Subcutaneous abdominal adipose tissue (tissue), 5 donors: ENCODE measurements around the gene PIGR.

Source experiments
- H3K27ac ChIP-seq: one replicate; pipeline ENCODE4 v1.7.0; 2013; ENCODE audit warnings: low read depth, mild to moderate bottlenecking, inconsistent platforms, low read length, moderate library complexity
- H3K27me3 ChIP-seq, 5 donors: one replicate each; pipeline ENCODE4 v1.7.0; 2013; ENCODE audit warnings: low read length in 5 of 5, inconsistent platforms in 1 of 5; ENCODE audit not compliant: control insufficient read depth in 5 of 5, insufficient read depth in 4 of 5
- H3K36me3 ChIP-seq, 5 donors: one replicate each; pipeline ENCODE4 v1.7.0; 2013; ENCODE audit warnings: low read length in 5 of 5; ENCODE audit not compliant: control insufficient read depth in 5 of 5, insufficient read depth in 5 of 5
- H3K4me1 ChIP-seq, 5 donors: one replicate each; pipeline ENCODE4 v1.7.0; 2013; ENCODE audit warnings: low read length in 5 of 5, mild to moderate bottlenecking in 3 of 5, moderate library complexity in 1 of 5; ENCODE audit not compliant: control insufficient read depth in 5 of 5, insufficient read depth in 5 of 5
- H3K4me3 ChIP-seq, 5 donors: one replicate each; pipeline ENCODE4 v1.7.0; 2013; ENCODE audit warnings: low read length in 5 of 5, low read depth in 1 of 5
- H3K9ac ChIP-seq, 5 donors: one replicate each; pipeline ENCODE4 v1.7.0; 2013; ENCODE audit warnings: low read length in 5 of 5, mild to moderate bottlenecking in 4 of 5, moderate library complexity in 3 of 5
- H3K9me3 ChIP-seq, 5 donors: one replicate each; pipeline ENCODE4 v1.7.0; 2013; ENCODE audit warnings: low read length in 5 of 5; ENCODE audit not compliant: control insufficient read depth in 5 of 5
- donor health status: healthy.
- donor health status: healthy.
- donor health status: healthy.
- donor health status: healthy.
- donor health status: healthy.

PIGR gene

DNA sequence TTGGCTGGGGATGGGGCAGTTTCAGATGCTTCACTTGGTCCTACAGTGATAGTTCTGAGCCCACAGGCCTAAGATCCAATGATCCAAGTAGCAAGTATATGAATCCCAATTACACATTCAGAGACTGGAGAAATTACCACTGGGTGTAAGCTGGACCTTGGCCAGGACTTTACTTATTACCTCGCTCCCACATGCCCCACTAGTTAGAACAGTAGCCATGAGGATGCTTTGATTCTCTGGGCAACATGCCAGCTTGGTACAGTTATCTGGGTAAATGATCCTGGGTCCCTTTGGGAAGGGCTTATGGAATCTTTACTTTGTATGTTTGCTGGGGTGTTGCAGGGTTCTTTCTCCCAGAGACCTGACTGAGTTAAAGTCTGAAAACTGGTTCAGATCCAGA is 29.0 kb upstream of the PIGR start:
- Histone ChIP-seq H3K4me1 (peaks cover 0 to 4% (median 0%) of the 10 kb centered on the region in 5 donors), H3K9ac (no peak overlapping the region), H3K27ac (no peak overlapping the region), H3K27me3 (peaks cover 0 to 5% (median 0%) of the 10 kb centered on the region in 5 donors), H3K36me3 (no peaks in the 10 kb centered on the region), H3K4me3 (no peak overlapping the region), H3K9me3 (no peaks in the 10 kb centered on the region)

DNA sequence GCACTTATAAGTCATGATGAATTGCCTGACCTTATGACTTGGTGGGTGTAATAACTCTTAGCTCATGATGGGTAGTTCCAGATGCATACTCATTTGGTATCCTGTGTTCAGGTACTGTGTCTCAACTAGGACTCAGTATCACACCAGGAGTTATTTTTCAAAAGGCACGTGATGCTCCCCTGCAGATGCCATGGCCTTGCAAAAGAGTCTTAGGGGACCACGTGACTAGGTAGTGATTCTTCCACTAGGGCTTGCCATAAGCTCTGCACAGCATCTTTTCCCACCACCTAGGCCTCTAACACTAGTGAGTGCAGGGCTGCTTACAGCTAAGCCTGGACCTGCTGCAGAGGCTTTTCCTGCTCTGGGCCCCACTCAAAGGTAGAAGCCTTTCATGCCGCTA is 27.9 kb upstream of the PIGR start:
- no peaks in the 10 kb centered on the region for H3K36me3 ChIP-seq
- H3K27ac ChIP-seq, result no peak overlapping the region
- H3K27me3 ChIP-seq, result peaks cover 0 to 9% (median 4%) of the 10 kb centered on the region in 5 donors
- no peak overlapping the region for H3K9ac ChIP-seq
- peaks cover 0 to 9% (median 0%) of the 10 kb centered on the region in 5 donors for H3K4me1 ChIP-seq
- no peaks in the 10 kb centered on the region for H3K9me3 ChIP-seq
- H3K4me3 ChIP-seq, result no peak overlapping the region

DNA sequence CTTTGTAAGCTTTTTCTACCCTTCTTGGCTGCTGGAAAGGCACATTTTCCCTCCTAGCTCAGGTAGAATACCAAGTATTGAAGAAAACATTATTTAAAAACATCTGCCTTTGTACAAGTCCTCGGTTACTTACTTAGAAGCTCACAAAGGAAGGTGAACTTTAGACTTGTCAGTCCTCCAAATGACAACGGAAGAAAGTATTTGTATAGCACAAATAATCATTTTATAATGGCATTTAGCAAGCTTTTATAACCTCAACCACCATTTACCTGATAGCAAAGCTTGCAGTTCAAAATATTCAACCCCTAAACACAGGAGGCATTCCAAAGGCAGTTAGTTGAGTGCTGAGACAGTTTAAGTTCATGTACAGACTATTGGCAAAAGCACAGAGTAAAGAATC is 26.5 kb upstream of the PIGR start:
- H3K9ac ChIP-seq, result no peak overlapping the region
- peaks cover 0 to 9% (median 4%) of the 10 kb centered on the region in 5 donors for H3K27me3 ChIP-seq
- peaks cover 0 to 17% (median 0%) of the 10 kb centered on the region in 5 donors for H3K4me1 ChIP-seq
- H3K27ac ChIP-seq, result no peak overlapping the region
- H3K36me3 ChIP-seq, result no peaks in the 10 kb centered on the region
- H3K9me3 ChIP-seq, result no peaks in the 10 kb centered on the region
- no peak overlapping the region for H3K4me3 ChIP-seq

DNA sequence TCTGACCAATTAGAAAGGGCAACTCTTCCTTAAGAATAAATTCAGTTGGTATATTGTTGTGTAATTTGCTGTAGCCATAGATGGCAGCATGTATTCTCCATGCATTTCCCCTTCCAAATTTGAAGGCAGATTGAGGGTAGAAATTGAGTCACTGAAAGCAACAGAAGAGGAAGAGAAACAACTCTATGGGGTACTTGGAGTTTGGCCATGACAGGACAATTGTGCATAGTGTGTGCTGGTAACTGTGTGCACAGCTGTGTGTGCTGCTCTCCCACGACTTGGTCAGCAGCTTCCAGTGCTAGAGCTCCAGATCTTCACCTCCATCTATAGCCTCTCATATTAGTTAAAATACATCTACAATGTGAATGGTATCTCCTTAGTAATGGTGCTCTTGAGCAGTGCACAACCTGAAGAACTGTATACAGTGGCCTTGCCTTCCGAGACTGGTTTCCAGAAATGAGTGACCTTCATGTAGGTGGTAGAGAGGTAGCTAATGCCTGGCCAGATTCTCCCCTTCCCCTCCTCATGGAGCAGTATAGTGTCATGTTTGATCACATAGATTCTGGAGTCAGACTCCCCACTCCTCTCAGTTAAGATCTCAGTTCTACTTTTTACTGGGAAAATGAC is 24.9 kb upstream of the PIGR start:
- H3K4me1 ChIP-seq, result peaks cover 0 to 26% (median 0%) of the 10 kb centered on the region in 5 donors
- H3K27ac ChIP-seq, result no peak overlapping the region

DNA sequence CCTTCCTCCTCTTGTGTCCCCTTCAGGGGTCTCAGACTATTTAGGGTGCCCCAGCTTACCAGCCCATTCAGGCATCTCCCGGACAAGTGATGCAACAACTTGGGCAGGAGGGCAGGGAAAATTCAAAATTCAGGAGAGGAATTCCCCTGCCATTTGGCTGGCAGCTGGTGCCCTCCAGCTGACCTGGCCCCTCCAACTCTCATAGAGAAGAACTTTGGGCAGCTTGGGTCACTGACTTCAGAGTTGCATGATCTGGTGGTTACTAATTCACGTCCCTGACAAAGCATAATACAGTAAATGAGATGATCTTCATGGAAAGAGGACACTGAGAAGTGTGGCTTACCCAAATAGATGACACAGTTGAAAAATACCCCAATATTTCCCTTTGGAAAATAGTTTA is 24.2 kb upstream of the PIGR start, which contains the start of gene FCAMR:
Gene FCAMR (minus strand): TSS at position 15 of the 400 bp plus-strand sequence. CDS start 335 bp downstream, outside the sequence.
- H3K9ac ChIP-seq, result no peak within 1 kb of the TSS
- peaks cover 0 to 26% (median 0%) of the 10 kb centered on the region in 5 donors for H3K4me1 ChIP-seq
- no peak within 1 kb of the TSS for H3K4me3 ChIP-seq
- H3K27ac ChIP-seq, result no peak within 1 kb of the TSS
- H3K36me3 ChIP-seq, result no peaks in the 10 kb centered on the region
- H3K9me3 ChIP-seq, result no peaks in the 10 kb centered on the region
- peaks cover 0 to 9% (median 4%) of the 10 kb centered on the region in 5 donors for H3K27me3 ChIP-seq

More for the DNA sequence above, 24.9 kb upstream of the PIGR start:
- Histone ChIP-seq H3K36me3 (no peaks in the 10 kb centered on the region), H3K27me3 (peaks cover 0 to 9% (median 4%) of the 10 kb centered on the region in 5 donors), H3K9ac (no peak overlapping the region), H3K4me3 (no peak overlapping the region), H3K9me3 (no peaks in the 10 kb centered on the region)

DNA sequence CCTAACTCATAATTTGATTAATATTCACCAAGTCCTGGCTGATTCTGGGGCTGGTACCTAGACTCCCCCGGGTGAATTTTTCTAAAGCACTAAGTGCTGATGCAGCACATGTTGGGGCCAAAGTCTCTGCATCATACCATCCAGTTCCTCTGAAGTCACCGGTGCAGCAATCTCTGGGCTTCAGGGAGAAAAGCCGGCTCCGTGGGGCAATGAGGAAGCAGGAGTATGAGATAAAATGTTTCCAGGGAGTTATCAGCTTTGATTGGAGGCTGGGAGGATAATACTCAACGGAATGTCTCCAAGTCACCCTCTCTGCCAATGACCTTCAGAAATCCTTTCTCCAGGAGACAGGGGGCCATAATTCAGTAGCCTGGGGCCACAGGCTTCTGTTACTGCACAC is 22.8 kb upstream of the PIGR start:
- Histone ChIP-seq H3K4me1 (peaks cover 0 to 26% (median 0%) of the 10 kb centered on the region in 5 donors), H3K9ac (no peak overlapping the region), H3K27ac (no peak overlapping the region), H3K4me3 (no peak overlapping the region), H3K27me3 (peaks cover 0 to 9% (median 4%) of the 10 kb centered on the region in 5 donors), H3K36me3 (no peaks in the 10 kb centered on the region), H3K9me3 (no peaks in the 10 kb centered on the region)

DNA sequence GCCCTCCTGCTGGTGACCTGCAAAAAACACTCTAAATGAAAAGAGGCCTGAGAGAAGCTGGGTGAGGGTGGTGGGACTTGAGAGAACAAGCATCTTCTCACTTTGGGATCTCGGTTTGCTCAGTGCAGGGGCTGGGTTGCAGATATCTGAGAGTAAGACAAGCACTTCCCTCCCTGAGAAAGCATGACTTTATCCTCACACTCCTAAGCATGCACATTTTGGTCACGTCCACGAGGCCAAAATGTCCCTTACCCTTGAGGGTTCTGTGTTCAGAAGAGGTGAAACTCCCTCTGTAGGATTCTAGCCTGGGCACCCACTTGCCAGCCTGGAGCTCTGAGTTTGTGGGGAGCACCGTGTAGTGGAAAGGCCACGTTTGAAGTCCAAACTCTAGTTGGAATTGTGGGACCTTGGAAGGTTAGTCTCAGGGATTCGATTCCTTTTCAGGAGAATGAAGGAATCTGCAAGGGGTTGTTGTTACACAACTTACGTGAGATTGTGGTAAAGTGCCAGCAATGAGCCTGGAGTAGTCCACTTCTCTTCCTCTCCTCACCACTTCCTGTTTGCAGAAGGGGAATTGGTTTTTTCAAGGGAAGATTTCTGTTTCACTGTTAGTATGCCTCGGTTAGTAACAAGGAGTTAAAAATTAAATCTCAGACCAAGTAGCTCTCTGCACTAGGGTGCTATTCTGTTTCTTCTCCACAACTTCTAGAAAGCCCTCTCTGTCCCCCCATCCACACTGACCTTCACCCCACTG is 21.0 kb upstream of the PIGR start:
- H3K9me3 ChIP-seq, result no peaks in the 10 kb centered on the region

DNA sequence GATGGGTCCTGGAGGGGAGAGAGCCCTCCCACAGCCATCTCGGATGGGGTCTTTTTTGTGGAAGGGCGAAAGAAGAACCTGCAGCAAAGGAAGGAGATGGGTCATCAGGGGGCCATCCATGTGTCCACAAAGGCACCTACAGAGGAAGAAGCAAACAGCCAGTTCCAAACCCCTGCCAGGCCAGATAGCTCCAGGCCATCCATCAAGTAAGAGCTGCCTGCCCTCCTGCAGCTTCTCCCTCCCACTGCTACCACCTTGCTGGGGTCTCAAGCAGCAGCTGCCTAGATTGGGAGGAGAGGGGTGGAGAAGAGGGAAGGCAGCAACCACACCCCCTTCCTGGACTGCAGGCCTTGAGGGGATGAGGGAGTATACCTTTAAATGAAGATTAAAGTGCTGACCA is 19.5 kb upstream of the PIGR start:
- Histone ChIP-seq H3K9ac (no peak overlapping the region), H3K4me3 (no peak overlapping the region)

More for the DNA sequence above, 21.0 kb upstream of the PIGR start:
- H3K4me1 ChIP-seq, result peaks cover 0 to 29% (median 0%) of the 10 kb centered on the region in 5 donors
- no peak overlapping the region for H3K4me3 ChIP-seq
- H3K27me3 ChIP-seq, result peaks cover 0 to 9% (median 4%) of the 10 kb centered on the region in 5 donors
- no peaks in the 10 kb centered on the region for H3K36me3 ChIP-seq
- no peak overlapping the region for H3K27ac ChIP-seq
- H3K9ac ChIP-seq, result no peak overlapping the region

DNA sequence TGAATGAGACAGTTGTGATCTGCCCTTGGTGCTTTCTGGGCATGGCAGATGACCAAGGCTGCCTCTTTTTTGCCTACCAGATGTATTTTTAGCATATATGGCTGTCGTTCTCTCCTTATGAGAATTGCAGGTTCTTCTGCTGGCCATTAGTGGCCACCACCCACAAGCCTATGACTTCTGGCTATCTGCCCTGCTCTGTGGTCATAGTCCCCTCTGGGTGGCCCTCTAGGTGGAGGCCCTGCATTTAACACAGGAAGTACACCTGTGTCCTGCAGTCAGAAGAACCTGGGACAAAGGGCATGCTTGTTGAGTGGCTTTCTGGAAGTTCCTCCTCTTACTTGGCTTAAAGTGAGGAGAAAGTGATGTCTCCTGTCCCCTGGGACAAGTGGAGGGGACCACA is 17.5 kb upstream of the PIGR start:
- H3K27me3 ChIP-seq, result peaks cover 0 to 2% (median 0%) of the 10 kb centered on the region in 5 donors
- no peaks in the 10 kb centered on the region for H3K9me3 ChIP-seq
- H3K4me1 ChIP-seq, result peaks cover 0 to 20% (median 0%) of the 10 kb centered on the region in 5 donors
- H3K4me3 ChIP-seq, result no peak overlapping the region
- no peak overlapping the region for H3K9ac ChIP-seq
- H3K27ac ChIP-seq, result no peak overlapping the region
- H3K36me3 ChIP-seq, result no peaks in the 10 kb centered on the region

More for the DNA sequence above, 19.5 kb upstream of the PIGR start:
- Histone ChIP-seq H3K36me3 (no peaks in the 10 kb centered on the region), H3K27me3 (peaks cover 0 to 9% (median 4%) of the 10 kb centered on the region in 5 donors), H3K27ac (no peak overlapping the region), H3K9me3 (no peaks in the 10 kb centered on the region), H3K4me1 (peaks cover 0 to 29% (median 0%) of the 10 kb centered on the region in 5 donors)

DNA sequence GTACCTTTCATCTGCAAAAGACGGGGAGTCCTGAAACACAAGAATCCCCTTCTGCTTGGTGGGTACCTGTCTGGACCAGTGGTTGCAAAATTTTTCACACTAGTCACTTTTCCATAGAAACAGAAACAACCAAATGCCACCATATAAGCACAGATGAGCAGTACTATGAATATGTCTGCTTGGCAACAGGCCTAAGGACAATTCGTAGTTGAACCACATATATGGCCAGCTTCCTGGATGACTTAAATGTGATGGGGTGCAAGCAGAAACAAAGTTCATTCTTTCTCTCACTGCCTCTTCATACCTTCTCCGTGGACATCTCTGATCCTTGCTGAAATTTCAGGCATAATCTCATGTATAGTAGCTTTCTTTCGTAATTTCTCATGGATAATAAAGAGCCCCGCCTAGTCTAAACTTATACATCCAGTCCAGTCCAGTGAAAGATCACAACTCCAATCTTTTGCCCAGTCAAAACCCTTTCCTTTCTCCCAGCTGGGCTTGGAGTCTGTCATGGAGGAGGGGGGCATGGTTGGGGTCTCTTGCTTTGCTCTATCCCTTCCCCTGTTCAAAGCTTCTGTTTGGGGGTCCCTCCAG is 16.9 kb upstream of the PIGR start:
- H3K9me3 ChIP-seq, result no peaks in the 10 kb centered on the region
- H3K27ac ChIP-seq, result no peak overlapping the region

More for the DNA sequence above, 16.9 kb upstream of the PIGR start:
- peaks cover 0 to 20% (median 0%) of the 10 kb centered on the region in 5 donors for H3K4me1 ChIP-seq
- no peaks in the 10 kb centered on the region for H3K36me3 ChIP-seq
- no peak overlapping the region for H3K9ac ChIP-seq
- H3K27me3 ChIP-seq, result peaks cover 0 to 2% (median 0%) of the 10 kb centered on the region in 5 donors
- H3K4me3 ChIP-seq, result no peak overlapping the region
